GM18505 (cell line): ENCODE measurements around the gene SLC39A10.

ENCODE experiments used
- ATAC-seq: cut with Tn5 transposase; IDR thresholded peaks from one replicate; pipeline ENCODE4 v1.9.1; 2021; ENCODE audit not compliant: unreplicated experiment
- POLR2A ChIP-seq: IDR thresholded peaks from 4 replicates; pipeline ENCODE4 v1.6.1; 2011; ENCODE audit warnings: borderline replicate concordance; ENCODE audit not compliant: insufficient read depth, insufficient read length; ENCODE audit errors: extremely low read depth

SLC39A10 gene

GRCh38 chr2:195741191-195741590 is 84.2 kb downstream of the SLC39A10 start:
- TF ChIP-seq POLR2A: no peak
- ATAC-seq: no peak

- no peak for ATAC-seq
- no peak for TF ChIP-seq POLR2A
These were observed 99.4 kb downstream of the SLC39A10 start for GRCh38 chr2:195756218-195756942.

- no peak for ATAC-seq
- TF ChIP-seq POLR2A: no peak
These were observed 101.8 kb downstream of the SLC39A10 start for GRCh38 chr2:195758846-195759245.

- no peak for ATAC-seq
These were observed 102.9 kb downstream of the SLC39A10 start for GRCh38 chr2:195759877-195760276.

GRCh38 chr2:195763866-195764265 is 106.8 kb downstream of the SLC39A10 start:
- no peak for TF ChIP-seq POLR2A
- no peak for ATAC-seq

More at GRCh38 chr2:195759877-195760276, 102.9 kb downstream of the SLC39A10 start:
- TF ChIP-seq POLR2A: no peak

- no peak for ATAC-seq
- no peak for TF ChIP-seq POLR2A
These were observed 109.7 kb downstream of the SLC39A10 start for GRCh38 chr2:195766691-195767090.

GRCh38 chr2:195768431-195768830 is 111.4 kb downstream of the SLC39A10 start:
- ATAC-seq: no peak
- TF ChIP-seq POLR2A: no peak

- TF ChIP-seq POLR2A: no peak
- no peak for ATAC-seq
These were observed 112.9 kb downstream of the SLC39A10 start for GRCh38 chr2:195769975-195770374.

- ATAC-seq: no peak
- TF ChIP-seq POLR2A: no peak
These were observed 122.5 kb downstream of the SLC39A10 start for GRCh38 chr2:195779491-195779890.

- TF ChIP-seq POLR2A: no peak
- ATAC-seq: no peak
These were observed 125.1 kb downstream of the SLC39A10 start for GRCh38 chr2:195782156-195782555.
